Trophoblast cell (in vitro differentiated cells and primary cell): ENCODE results near the gene SLC2A10.

Source experiments
- DNase-seq, 2 donors: peaks; one replicate each; pipeline ENCODE4 v3.0.0-alpha.2; 2016
- H2AFZ ChIP-seq: 2 replicates; pipeline ENCODE4 v1.6.1; 2013; ENCODE audit warnings: low read length, moderate library complexity, mild to moderate bottlenecking; ENCODE audit not compliant: insufficient read depth, poor library complexity
- H2AK5ac ChIP-seq: 2 replicates; pipeline ENCODE4 v1.6.1; 2013; ENCODE audit warnings: mild to moderate bottlenecking, low read length
- H2BK120ac ChIP-seq: 2 replicates; pipeline ENCODE4 v1.6.1; 2013; ENCODE audit warnings: low read length, mild to moderate bottlenecking, moderate library complexity; ENCODE audit not compliant: insufficient read depth, poor library complexity
- H2BK12ac ChIP-seq: 2 replicates; pipeline ENCODE4 v1.6.1; 2013; ENCODE audit warnings: mild to moderate bottlenecking, low read length, moderate library complexity
- H2BK5ac ChIP-seq: 2 replicates; pipeline ENCODE4 v1.6.1; 2013; ENCODE audit warnings: low read length, low read depth, moderate library complexity, mild to moderate bottlenecking; ENCODE audit not compliant: poor library complexity
- H3K14ac ChIP-seq: 2 replicates; pipeline ENCODE4 v1.6.1; 2013; ENCODE audit warnings: mild to moderate bottlenecking, low read length
- H3K18ac ChIP-seq: 2 replicates; pipeline ENCODE4 v1.6.1; 2013; ENCODE audit warnings: mild to moderate bottlenecking, low read length
- H3K23ac ChIP-seq: 2 replicates; pipeline ENCODE4 v1.6.1; 2013; ENCODE audit warnings: low read length
- H3K27ac ChIP-seq: 2 replicates; pipeline ENCODE4 v1.5.1; 2013; ENCODE audit warnings: low read depth, mild to moderate bottlenecking, inconsistent platforms, low read length, moderate library complexity
- H3K27me3 ChIP-seq: 2 replicates; pipeline ENCODE4 v1.6.1; 2013; ENCODE audit warnings: inconsistent platforms, mild to moderate bottlenecking, low read length, moderate library complexity; ENCODE audit not compliant: insufficient read depth
- H3K36me3 ChIP-seq, 2 experiments: 1 replicate in 1 of 2; 2 replicates in 1 of 2; pipeline ENCODE4 v1.6.1; 2013; ENCODE audit warnings: low read length in 2 of 2, mild to moderate bottlenecking in 2 of 2, moderate library complexity in 1 of 2; ENCODE audit not compliant: insufficient read depth in 2 of 2, control insufficient read depth in 1 of 2
- H3K4ac ChIP-seq: 2 replicates; pipeline ENCODE4 v1.6.1; 2013; ENCODE audit warnings: low read depth, mild to moderate bottlenecking, low read length, moderate library complexity
- H3K4me1 ChIP-seq, 2 experiments: 1 replicate in 1 of 2; 2 replicates in 1 of 2; pipeline ENCODE4 v1.6.1; 2013; ENCODE audit warnings: low read length in 2 of 2, mild to moderate bottlenecking in 2 of 2, moderate library complexity in 1 of 2; ENCODE audit not compliant: insufficient read depth in 2 of 2, control insufficient read depth in 1 of 2
- H3K4me2 ChIP-seq: 2 replicates; pipeline ENCODE4 v1.6.1; 2013; ENCODE audit warnings: inconsistent platforms, mild to moderate bottlenecking, low read length, moderate library complexity
- H3K4me3 ChIP-seq: 2 replicates; pipeline ENCODE4 v1.5.1; 2013; ENCODE audit warnings: mild to moderate bottlenecking, low read depth, low read length, inconsistent platforms
- H3K79me1 ChIP-seq: one replicate; pipeline ENCODE4 v1.6.1; 2013; ENCODE audit warnings: low read length
- H3K79me2 ChIP-seq: 2 replicates; pipeline ENCODE4 v1.6.1; 2013; ENCODE audit warnings: low read length, mild to moderate bottlenecking; ENCODE audit not compliant: control insufficient read depth, insufficient read depth, poor library complexity
- H3K9ac ChIP-seq: 2 replicates; pipeline ENCODE4 v1.6.1; 2013; ENCODE audit warnings: mild to moderate bottlenecking, low read length
- H3K9me3 ChIP-seq: 2 replicates; pipeline ENCODE4 v1.6.1; 2013; ENCODE audit warnings: low read depth, mild to moderate bottlenecking, control low read depth, inconsistent platforms, low read length; ENCODE audit not compliant: insufficient read depth
- H4K12ac ChIP-seq: 2 replicates; pipeline ENCODE4 v1.6.1; 2013; ENCODE audit warnings: low read depth, mild to moderate bottlenecking, low read length, moderate library complexity
- H4K8ac ChIP-seq: 2 replicates; pipeline ENCODE4 v1.6.1; 2013; ENCODE audit warnings: low read depth, mild to moderate bottlenecking, low read length, moderate library complexity
- H4K91ac ChIP-seq: one replicate; pipeline ENCODE4 v1.6.1; 2013; ENCODE audit warnings: low read depth, mild to moderate bottlenecking, low read length, moderate library complexity
- WGBS: extraction: QIAGEN DNeasy Blood & Tissue Kit; methylation state at CpG from one replicate; pipeline ENCODE4 v1.1.7; 2013; ENCODE audit warnings: missing lambda C conversion rate; ENCODE audit not compliant: insufficient read length, insufficient coverage; ENCODE audit errors: extremely low coverage; 5-methylcytosine and 5-hydroxymethylcytosine counted together

The SLC2A10 gene

GRCh38 chr20:46706242-46706641 is 3.2 kb upstream of the SLC2A10 start:
- no peak overlapping the region for H4K8ac ChIP-seq
- no peak overlapping the region for H3K4me2 ChIP-seq
- no peak overlapping the region for H4K91ac ChIP-seq
- no peak overlapping the region for H2BK120ac ChIP-seq
- no peak overlapping the region for H3K4ac ChIP-seq
- no peak overlapping the region for H3K18ac ChIP-seq
- H3K79me2 ChIP-seq, result peaks cover 9% of the 10 kb centered on the region
- no peak overlapping the region for H3K14ac ChIP-seq
- H3K79me1 ChIP-seq, result peaks cover 12% of the 10 kb centered on the region
- H2AK5ac ChIP-seq, result no peak overlapping the region
- no peak for DNase-seq
- H3K23ac ChIP-seq, result no peak overlapping the region
- no peak overlapping the region for H3K9ac ChIP-seq
- WGBS, result no CpG with 5 or more reads among the region's 2 CpGs
- peaks cover 9 to 13% of the 10 kb centered on the region in 2 experiments for H3K4me1 ChIP-seq
- no peak overlapping the region for H4K12ac ChIP-seq
- H2AFZ ChIP-seq, result no peak overlapping the region
- no peaks in the 10 kb centered on the region for H3K9me3 ChIP-seq
- no peak overlapping the region for H3K4me3 ChIP-seq
- no peaks in the 10 kb centered on the region for H3K36me3 ChIP-seq
- H2BK5ac ChIP-seq, result no peak overlapping the region
- no peak overlapping the region for H2BK12ac ChIP-seq
- no peaks in the 10 kb centered on the region for H3K27me3 ChIP-seq
- H3K27ac ChIP-seq, result no peak overlapping the region

- H3K4me3 ChIP-seq, result no peak overlapping the region
- H3K36me3 ChIP-seq, result no peaks in the 10 kb centered on the region
- peaks cover 9% of the 10 kb centered on the region for H3K79me2 ChIP-seq
- H3K4ac ChIP-seq, result no peak overlapping the region
- H4K8ac ChIP-seq, result peak overlapping the region; percentile 19
- H3K79me1 ChIP-seq, result peaks cover 12% of the 10 kb centered on the region
- no peak overlapping the region for H3K23ac ChIP-seq
- no peak overlapping the region for H4K91ac ChIP-seq
- no peaks in the 10 kb centered on the region for H3K27me3 ChIP-seq
- no peak overlapping the region for H2AFZ ChIP-seq
- H3K9me3 ChIP-seq, result no peaks in the 10 kb centered on the region
- H2AK5ac ChIP-seq, result no peak overlapping the region
- H3K9ac ChIP-seq, result no peak overlapping the region
- H3K18ac ChIP-seq, result no peak overlapping the region
- H3K27ac ChIP-seq, result no peak overlapping the region
- H3K4me1 ChIP-seq, result peaks cover 8 to 11% of the 10 kb centered on the region in 2 experiments
- H2BK12ac ChIP-seq, result no peak overlapping the region
- peak; percentile 42 to 81 for DNase-seq
- no peak overlapping the region for H4K12ac ChIP-seq
- no peak overlapping the region for H3K4me2 ChIP-seq
- H2BK5ac ChIP-seq, result no peak overlapping the region
- WGBS, result no CpG with 5 or more reads among the region's 8 CpGs
- H2BK120ac ChIP-seq, result no peak overlapping the region
- H3K14ac ChIP-seq, result no peak overlapping the region
Measured at GRCh38 chr20:46708172-46708860, 1.1 kb upstream of the SLC2A10 start.

- H4K12ac ChIP-seq, result peak overlapping the region; percentile 94
- peaks cover 9% of the 10 kb centered on the region for H3K79me2 ChIP-seq
- peak overlapping the region; percentile 83 for H2BK12ac ChIP-seq
- H3K79me1 ChIP-seq, result peaks cover 12% of the 10 kb centered on the region
- no peak overlapping the region for H3K23ac ChIP-seq
- peak overlapping the region; percentile 89 for H3K14ac ChIP-seq
- no peak overlapping the region for H3K9ac ChIP-seq
- H3K27ac ChIP-seq, result no peak overlapping the region
- H3K4me2 ChIP-seq, result peak overlapping the region; percentile 93
- DNase-seq, result peak in 1 of 2 donors; percentile 29
- H2AFZ ChIP-seq, result peak overlapping the region; percentile 90
- no peaks in the 10 kb centered on the region for H3K36me3 ChIP-seq
- peak overlapping the region; percentile 61 for H2BK120ac ChIP-seq
- H3K27me3 ChIP-seq, result no peaks in the 10 kb centered on the region
- H3K4me1 ChIP-seq, result peaks cover 8 to 11% of the 10 kb centered on the region in 2 experiments
- H4K91ac ChIP-seq, result peak overlapping the region; percentile 90
- H4K8ac ChIP-seq, result peak overlapping the region; percentile 96
- no peak overlapping the region for H2BK5ac ChIP-seq
- no peak overlapping the region for H3K4me3 ChIP-seq
- H2AK5ac ChIP-seq, result peak overlapping the region; percentile 94
- peak overlapping the region; percentile 90 for H3K18ac ChIP-seq
- no CpG with 5 or more reads among the region's 13 CpGs for WGBS
- peak overlapping the region; percentile 43 for H3K4ac ChIP-seq
- no peaks in the 10 kb centered on the region for H3K9me3 ChIP-seq
Measured at GRCh38 chr20:46709055-46709458, 392 bp upstream of the SLC2A10 start.

GRCh38 chr20:46710153-46710913 is 884 bp downstream of the SLC2A10 start:
- H4K12ac ChIP-seq, result peak overlapping the region; percentile 94
- peak overlapping the region; percentile 40 for H2AK5ac ChIP-seq
- no CpG with 5 or more reads among the region's 22 CpGs for WGBS
- no peak overlapping the region for H3K27ac ChIP-seq
- H3K9ac ChIP-seq, result peak overlapping the region; percentile 82
- peak overlapping the region; percentile 39 for H2BK120ac ChIP-seq
- H4K91ac ChIP-seq, result peak overlapping the region; percentile 90
- peak overlapping the region; percentile 93 for H3K4me2 ChIP-seq
- no peak overlapping the region for H2BK12ac ChIP-seq
- peaks cover 9% of the 10 kb centered on the region for H3K79me2 ChIP-seq
- H3K18ac ChIP-seq, result peak overlapping the region; percentile 90
- H3K36me3 ChIP-seq, result no peaks in the 10 kb centered on the region
- peak in 1 of 2 donors; percentile 37 for DNase-seq
- H3K14ac ChIP-seq, result peak overlapping the region; percentile 85
- peak overlapping the region; percentile 90 for H2AFZ ChIP-seq
- peak overlapping the region; percentile 96 for H4K8ac ChIP-seq
- peak overlapping the region; percentile 80 for H3K4me3 ChIP-seq
- H3K23ac ChIP-seq, result no peak overlapping the region
- H3K4me1 ChIP-seq, result peaks cover 10 to 11% of the 10 kb centered on the region in 2 experiments
- H3K79me1 ChIP-seq, result peaks cover 12% of the 10 kb centered on the region
- H3K9me3 ChIP-seq, result no peaks in the 10 kb centered on the region
- H3K4ac ChIP-seq, result peak overlapping the region; percentile 63
- no peak overlapping the region for H2BK5ac ChIP-seq
- H3K27me3 ChIP-seq, result no peaks in the 10 kb centered on the region
